Hepatocyte (in vitro differentiated cells): ENCODE results near the gene CHD1L.

Experiments used
- CTCF ChIP-seq: fragments of 200-600 bp; sonication (generic); IDR thresholded peaks from 2 replicates; pipeline ENCODE4 v1.5.1; 2016; ENCODE audit warnings: antibody characterized with exemption, mild to moderate bottlenecking; ENCODE audit not compliant: poor library complexity
- EZH2 ChIP-seq: fragments of 200-600 bp; sonication (generic); IDR thresholded peaks from 2 replicates; pipeline ENCODE4 v1.6.1; 2016; ENCODE audit warnings: antibody characterized with exemption, mild to moderate bottlenecking, borderline replicate concordance

- TF ChIP-seq EZH2 (no peak), CTCF (no peak)
These were observed 10.1 kb downstream of the CHD1L start for GRCh38 chr1:147252540-147252939.
